GM21576 (cell line): ENCODE measurements around the gene BCL7A.

Source experiments
- ATAC-seq: cut with Tn5 transposase; IDR thresholded peaks from one replicate; pipeline ENCODE4 v1.9.1; 2021; ENCODE audit warnings: mild to moderate bottlenecking, moderate library complexity; ENCODE audit not compliant: unreplicated experiment

Gene BCL7A

GRCh38 chr12:121996945-121997612, 24.6 kb upstream of the BCL7A start:
- no peak for ATAC-seq

GRCh38 chr12:122001466-122002209, 20.0 kb upstream of the BCL7A start:
- no peak for ATAC-seq

GRCh38 chr12:122003651-122004611, 17.8 kb upstream of the BCL7A start:
- ATAC-seq, result no peak

- no peak for ATAC-seq
These were observed 17.0 kb upstream of the BCL7A start for GRCh38 chr12:122004633-122005071.

GRCh38 chr12:122005252-122005776, 16.4 kb upstream of the BCL7A start:
- ATAC-seq, result no peak

GRCh38 chr12:122006186-122006926, 15.3 kb upstream of the BCL7A start:
- no peak for ATAC-seq

GRCh38 chr12:122009741-122010140, 11.9 kb upstream of the BCL7A start:
- no peak for ATAC-seq

GRCh38 chr12:122012184-122012583, 9.5 kb upstream of the BCL7A start:
- no peak for ATAC-seq

GRCh38 chr12:122013136-122013535, 8.5 kb upstream of the BCL7A start:
- ATAC-seq, result no peak

GRCh38 chr12:122013791-122014590, 7.7 kb upstream of the BCL7A start:
- no peak for ATAC-seq

GRCh38 chr12:122014781-122015180, 6.9 kb upstream of the BCL7A start:
- no peak for ATAC-seq

- ATAC-seq, result no peak
These were observed 3.2 kb upstream of the BCL7A start for GRCh38 chr12:122018457-122018856.

GRCh38 chr12:122018937-122019336, 2.7 kb upstream of the BCL7A start:
- ATAC-seq, result no peak

GRCh38 chr12:122020795-122021192, 890 bp upstream of the BCL7A start:
- ATAC-seq, result no peak

- ATAC-seq, result no peak
These were observed 377 bp upstream of the BCL7A start for GRCh38 chr12:122021193-122021821.

GRCh38 chr12:122022393-122023338, 982 bp downstream of the BCL7A start:
- no peak for ATAC-seq

- no peak for ATAC-seq
These were observed 1.9 kb downstream of the BCL7A start for GRCh38 chr12:122023339-122024131.
